IPS-NIHi11 (cell line): ENCODE measurements around the gene NRP2.
A peak's percentile ranks its signal among the peaks of the same experiment; 100 is the strongest.

ENCODE experiments used
- DNase-seq: peaks from one replicate; pipeline ENCODE4 v3.0.0; 2012; ENCODE audit warnings: mixed read lengths, low spot score

The NRP2 gene

GRCh38 chr2:205771666-205772065, 89.4 kb downstream of the NRP2 start:
- DNase-seq: no peak

GRCh38 chr2:205772983-205773382, 90.7 kb downstream of the NRP2 start:
- DNase-seq: no peak

- DNase-seq: no peak
Observed at GRCh38 chr2:205773989-205774388, 91.7 kb downstream of the NRP2 start.

GRCh38 chr2:205775097-205775877, 93.0 kb downstream of the NRP2 start:
- DNase-seq: no peak

DNA sequence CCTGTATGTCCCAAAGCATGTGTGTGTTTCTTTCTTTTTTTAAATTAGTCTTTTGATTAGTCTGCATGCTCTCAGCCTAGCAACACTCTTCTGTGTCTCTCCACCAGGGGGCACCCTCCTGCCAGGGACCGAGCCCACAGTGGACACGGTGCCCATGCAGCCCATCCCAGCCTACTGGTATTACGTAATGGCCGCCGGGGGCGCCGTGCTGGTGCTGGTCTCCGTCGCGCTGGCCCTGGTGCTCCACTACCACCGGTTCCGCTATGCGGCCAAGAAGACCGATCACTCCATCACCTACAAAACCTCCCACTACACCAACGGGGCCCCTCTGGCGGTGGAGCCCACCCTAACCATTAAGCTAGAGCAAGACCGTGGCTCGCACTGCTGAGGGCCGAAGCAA, 93.8 kb downstream of the NRP2 start:
- DNase-seq: peak; percentile 87

- DNase-seq: no peak
Observed at GRCh38 chr2:205776720-205777119, 94.4 kb downstream of the NRP2 start.

GRCh38 chr2:205778356-205778755, 96.1 kb downstream of the NRP2 start:
- DNase-seq: no peak

GRCh38 chr2:205780645-205781044, 98.3 kb downstream of the NRP2 start:
- DNase-seq: no peak

- no peak for DNase-seq
Observed at GRCh38 chr2:205781244-205781931, 99.1 kb downstream of the NRP2 start.

DNA sequence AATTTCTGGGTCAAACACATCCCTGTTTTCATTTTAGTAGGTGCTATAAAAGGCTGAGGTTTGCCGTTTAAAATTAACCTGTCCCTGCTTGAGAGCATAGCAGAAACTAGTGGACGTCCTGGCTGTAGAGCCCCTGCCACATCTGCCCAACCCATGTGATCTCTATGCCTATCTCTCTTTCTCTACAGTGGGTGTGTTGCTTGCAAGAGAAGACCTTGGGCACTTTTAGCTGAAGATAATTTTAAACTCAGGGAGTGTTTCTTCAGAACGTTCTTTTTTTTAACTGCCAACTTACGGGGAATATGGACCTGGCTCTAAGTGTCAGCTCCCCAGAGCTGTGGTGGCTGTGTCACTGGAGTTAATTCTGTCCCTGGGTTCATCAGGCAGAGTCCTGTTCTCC, 100.6 kb downstream of the NRP2 start:
- no peak for DNase-seq

DNA sequence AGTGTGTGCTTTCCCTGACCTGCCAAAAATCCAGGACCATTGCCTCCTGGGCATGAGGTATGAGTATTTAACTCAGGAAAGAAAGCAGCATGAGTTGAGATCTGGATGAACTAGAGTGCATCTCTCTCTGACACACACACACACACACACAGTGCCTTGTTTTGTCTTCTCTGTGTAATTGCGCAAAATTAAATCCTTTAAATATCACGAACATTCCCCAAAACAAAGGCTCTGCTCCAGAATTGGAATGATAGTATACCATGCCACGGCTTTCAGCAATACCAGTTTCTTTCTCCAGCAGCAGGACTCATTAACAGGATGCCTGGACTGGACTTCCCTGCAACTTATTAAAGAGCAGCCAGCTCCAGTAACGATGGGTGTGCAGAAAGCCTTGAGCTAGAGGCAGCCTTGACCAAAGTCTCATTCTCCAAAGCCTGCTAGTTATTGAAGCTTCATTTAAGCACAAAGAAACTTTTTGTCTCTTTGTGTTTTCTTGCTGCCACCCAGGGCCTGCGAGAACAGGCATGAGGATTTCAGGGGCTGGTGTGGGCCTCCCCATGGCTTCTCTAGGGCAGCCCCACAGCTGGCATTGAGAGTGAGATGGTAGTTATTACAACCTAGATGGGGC, 101.7 kb downstream of the NRP2 start:
- no peak for DNase-seq

- no peak for DNase-seq
Observed at GRCh38 chr2:205785507-205786260, 103.4 kb downstream of the NRP2 start.

DNA sequence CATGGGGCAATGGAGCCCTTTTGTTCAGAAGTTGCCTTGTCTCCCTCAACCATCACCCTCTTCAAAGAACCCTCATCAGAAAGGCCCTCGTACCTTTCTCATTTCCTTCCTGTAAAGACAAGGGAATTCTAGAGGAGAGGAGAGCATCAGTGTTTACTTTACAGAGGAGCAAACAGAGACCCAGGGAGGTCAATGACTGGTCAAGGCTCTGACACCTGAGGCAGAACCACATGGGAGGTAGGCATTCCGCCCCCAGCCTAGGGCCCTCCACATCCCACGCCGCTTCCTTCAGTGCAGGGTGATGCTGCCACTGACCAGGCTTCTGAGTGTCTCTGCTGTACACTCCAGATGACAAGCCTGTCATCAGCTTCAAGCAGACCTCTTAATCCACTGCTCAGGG, 104.7 kb downstream of the NRP2 start:
- DNase-seq: no peak

DNA sequence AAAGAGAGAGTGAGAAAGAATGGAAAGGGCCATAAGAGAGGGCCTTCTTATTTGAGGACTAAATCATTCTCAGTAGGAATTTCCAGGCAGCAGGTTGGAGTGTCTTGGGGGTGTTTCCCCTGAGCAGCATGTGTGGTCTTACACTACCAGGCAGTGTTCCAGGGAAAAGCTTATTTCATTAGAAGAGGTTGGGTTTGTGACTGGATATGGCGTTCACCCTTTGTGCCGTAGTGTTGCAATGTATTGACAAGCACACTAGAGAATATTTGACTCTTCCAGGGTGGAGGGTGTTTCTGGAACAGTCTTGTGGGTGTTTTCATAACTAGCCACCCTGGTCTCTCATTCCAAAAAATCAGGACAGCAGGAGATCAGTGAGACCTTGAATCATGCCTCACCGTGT, 105.5 kb downstream of the NRP2 start:
- no peak for DNase-seq

- no peak for DNase-seq
Observed at GRCh38 chr2:205789906-205790305, 107.6 kb downstream of the NRP2 start.

- DNase-seq: no peak
Observed at GRCh38 chr2:205792908-205793307, 110.6 kb downstream of the NRP2 start.

GRCh38 chr2:205796805-205797313, 114.6 kb downstream of the NRP2 start:
- no peak for DNase-seq

DNA sequence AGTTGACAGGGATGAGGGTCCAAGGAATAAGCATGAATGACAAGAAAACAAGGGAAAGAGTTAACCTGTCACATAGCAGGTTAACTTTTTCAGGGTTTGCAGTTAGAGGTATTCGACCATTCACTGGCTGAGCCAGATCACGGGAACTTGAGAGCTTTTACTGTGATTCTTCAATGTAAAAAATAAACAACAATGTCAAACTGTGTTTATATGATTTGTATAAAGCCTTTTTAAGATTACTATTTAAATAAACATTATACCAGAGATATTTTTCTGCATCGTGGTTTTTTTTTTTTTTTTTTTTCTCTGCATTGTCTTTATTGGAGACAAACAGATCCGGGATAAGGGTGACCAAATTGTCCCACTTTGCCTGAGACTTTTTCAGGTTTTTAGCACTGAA, 115.6 kb downstream of the NRP2 start:
- DNase-seq: no peak

- no peak for DNase-seq
Observed at GRCh38 chr2:205800224-205800623, 117.9 kb downstream of the NRP2 start.

DNA sequence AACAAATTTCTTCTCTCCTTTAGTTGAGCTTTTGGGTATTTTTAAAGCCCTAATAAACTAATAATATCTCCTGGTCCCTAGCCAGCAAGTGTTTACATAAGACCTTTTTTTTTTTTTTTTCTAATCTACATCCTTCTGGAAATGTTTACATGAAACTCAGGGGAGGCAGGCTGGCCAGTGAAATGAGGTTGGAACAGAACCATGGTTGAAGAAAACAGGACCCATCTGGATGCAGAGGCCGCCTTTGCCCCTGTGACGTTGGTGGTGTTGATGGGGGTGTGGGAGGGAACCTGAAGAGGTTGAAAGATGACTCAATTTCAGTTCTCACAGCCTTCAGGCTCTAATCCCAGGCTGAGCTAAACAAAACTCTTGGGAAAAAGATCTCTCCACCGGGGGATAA, 118.5 kb downstream of the NRP2 start:
- DNase-seq: no peak

DNA sequence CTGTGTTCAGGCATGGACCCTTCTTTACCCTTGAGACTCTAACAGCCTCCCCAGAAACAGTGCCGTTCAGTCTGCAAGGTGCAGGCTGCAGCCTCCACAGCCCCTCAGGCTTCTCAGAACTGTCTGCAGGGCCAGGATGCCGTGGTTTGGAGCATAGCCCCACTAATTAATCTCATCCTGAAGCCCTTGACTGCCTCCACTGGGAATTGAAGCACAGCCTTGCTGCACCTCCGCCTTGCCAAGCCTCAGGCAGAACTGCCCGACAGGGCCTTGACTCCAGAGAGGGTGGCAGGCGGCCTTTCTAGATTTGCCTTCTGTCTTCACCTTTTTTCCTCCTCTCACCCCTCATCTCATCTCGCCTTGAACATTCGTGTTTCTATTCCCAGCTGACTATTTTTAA, 119.8 kb downstream of the NRP2 start:
- no peak for DNase-seq

GRCh38 chr2:205802941-205803340, 120.6 kb downstream of the NRP2 start:
- DNase-seq: no peak
